GM21381 (cell line): ENCODE measurements around the gene BLVRA.
A peak's percentile ranks its signal among the peaks of the same experiment; 100 is the strongest.

Experiments used
- ATAC-seq: cut with Tn5 transposase; IDR thresholded peaks from one replicate; pipeline ENCODE4 v1.9.1; 2021; ENCODE audit warnings: mild to moderate bottlenecking, moderate library complexity; ENCODE audit not compliant: unreplicated experiment

BLVRA gene

DNA sequence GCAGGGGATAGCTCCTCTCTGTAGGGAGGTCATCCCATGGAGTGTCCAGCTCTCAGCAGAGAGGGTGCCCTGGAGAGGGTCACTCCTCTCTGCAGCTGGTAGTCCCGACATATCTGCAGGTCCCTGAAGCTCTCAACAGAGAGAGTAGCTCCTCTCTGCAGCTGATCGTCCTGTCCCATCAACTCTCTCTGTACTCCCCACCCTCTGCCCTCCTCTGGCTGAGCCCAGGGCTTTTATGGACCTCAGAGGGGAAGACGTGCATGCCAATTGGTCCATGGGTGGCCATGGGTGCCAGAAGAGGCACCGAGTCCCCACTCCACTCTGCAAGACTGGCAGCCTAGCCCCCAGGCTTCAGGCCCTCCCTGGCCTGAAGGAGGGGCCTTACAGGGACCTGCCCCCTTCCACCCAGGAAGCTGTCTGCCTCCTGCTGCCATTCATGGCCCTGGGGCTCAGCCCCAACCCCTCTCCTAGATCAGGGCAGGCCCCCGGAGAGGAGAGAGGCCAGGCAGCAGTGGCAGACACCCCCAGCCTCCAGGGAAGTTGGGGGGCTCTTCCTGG is 9.0 kb upstream of the BLVRA start:
- no peak for ATAC-seq

GRCh38 chr7:43750016-43750887 is 8.2 kb upstream of the BLVRA start:
- peak; percentile 22 for ATAC-seq

GRCh38 chr7:43752411-43752810 is 6.1 kb upstream of the BLVRA start:
- ATAC-seq: no peak

- ATAC-seq: no peak
Measured at GRCh38 chr7:43753271-43753810, 5.1 kb upstream of the BLVRA start.

DNA sequence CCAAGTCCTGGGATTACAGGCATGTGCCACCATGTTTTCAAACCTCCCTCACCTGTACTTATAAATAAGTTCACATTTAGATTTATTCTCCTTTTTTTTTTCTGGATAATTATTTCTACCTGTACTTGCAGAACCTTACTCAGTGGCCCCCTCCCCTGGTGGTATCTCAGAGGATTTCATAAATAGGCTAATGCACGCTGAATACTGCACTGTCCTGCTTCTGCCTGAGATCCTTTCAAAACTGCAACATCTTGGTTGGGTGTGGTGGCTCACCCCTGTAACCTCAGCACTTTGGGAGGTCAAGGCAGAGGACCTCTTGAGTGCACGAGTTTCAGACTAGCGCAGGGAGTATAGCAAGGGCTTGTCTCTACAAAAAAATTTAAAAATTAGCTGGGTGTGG is 4.6 kb upstream of the BLVRA start:
- ATAC-seq: no peak

DNA sequence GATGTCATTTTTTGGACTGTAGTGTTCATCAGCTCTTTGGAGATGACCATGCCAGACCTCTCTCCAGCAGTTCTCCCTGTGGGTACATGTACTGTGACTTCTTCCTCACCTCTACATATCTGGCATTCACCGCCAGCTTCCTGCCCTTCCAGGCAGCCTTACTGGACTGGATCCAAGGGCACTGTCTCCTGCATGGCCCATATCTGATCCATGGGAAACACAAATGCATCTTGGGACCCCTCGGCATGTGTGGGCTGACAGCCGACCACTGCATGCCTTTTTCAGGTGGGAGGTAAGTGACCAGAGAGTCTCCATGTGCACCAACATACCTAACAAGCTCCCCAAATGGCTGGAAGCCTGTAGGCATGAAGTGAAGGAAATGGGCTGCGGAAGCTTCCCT is 3.9 kb upstream of the BLVRA start:
- ATAC-seq: no peak

DNA sequence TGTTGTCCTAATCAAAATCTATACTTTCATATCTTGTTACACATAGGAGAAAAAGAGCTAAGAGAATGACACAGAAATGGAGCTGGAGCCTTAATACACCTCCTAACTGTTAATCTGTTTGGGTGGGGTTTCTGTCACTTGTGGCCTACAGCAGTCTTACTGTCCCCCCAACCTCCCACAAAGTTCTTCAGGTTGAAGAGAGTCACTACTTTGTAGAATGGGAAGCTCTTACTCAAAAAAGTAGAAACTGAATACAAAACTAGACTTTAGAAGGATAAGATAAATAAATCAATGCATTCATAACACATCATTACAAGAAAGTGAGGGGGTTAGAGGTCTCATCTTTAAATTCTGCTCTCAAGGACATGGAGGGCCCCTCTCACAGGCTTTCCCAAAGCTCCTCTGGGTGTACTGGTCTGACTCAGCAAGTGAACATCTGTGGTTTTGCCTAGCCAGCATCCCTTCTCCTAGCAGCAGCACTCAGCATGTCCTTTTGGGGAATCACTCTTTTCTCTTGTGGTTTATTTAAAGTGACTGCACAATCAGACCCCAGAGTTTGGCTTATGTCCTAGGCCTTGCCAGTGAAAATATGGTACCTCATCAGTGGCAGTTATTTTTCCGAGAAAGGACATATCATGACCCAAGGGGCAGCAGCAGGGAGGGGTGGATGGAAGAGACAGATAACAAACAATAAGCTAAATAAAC is 2.0 kb upstream of the BLVRA start:
- no peak for ATAC-seq

DNA sequence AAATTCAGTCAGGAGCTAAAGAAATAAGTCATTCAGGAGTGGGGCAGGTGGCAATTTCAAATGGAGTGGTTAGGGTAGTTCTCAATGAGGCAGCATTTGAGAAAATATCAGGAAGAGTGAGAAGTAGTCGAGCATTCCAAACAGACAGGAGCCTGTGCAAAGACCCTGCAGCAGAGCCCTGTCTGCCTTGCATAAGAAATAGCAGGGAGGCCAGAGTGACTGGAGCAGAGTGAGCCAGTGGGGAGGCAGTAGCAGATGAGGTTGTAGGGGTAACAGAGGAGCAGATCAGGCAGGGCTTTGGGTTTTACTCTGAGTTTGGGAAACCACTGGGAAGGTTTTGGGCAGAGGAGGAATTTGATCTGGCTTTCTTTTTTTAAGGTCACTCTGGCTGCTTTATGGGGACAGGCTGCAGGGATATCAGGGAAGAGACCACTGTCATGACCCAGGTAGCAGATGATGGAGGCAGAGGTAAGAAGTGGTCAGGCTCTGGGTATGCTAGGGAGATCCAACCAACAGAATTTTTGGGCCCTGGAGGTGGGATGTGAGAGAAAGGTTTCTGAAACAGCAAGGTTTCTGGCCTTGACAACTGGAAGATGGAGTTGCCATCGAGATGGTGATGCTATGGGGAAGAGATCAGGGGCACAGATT is 1.3 kb upstream of the BLVRA start:
- ATAC-seq: no peak

DNA sequence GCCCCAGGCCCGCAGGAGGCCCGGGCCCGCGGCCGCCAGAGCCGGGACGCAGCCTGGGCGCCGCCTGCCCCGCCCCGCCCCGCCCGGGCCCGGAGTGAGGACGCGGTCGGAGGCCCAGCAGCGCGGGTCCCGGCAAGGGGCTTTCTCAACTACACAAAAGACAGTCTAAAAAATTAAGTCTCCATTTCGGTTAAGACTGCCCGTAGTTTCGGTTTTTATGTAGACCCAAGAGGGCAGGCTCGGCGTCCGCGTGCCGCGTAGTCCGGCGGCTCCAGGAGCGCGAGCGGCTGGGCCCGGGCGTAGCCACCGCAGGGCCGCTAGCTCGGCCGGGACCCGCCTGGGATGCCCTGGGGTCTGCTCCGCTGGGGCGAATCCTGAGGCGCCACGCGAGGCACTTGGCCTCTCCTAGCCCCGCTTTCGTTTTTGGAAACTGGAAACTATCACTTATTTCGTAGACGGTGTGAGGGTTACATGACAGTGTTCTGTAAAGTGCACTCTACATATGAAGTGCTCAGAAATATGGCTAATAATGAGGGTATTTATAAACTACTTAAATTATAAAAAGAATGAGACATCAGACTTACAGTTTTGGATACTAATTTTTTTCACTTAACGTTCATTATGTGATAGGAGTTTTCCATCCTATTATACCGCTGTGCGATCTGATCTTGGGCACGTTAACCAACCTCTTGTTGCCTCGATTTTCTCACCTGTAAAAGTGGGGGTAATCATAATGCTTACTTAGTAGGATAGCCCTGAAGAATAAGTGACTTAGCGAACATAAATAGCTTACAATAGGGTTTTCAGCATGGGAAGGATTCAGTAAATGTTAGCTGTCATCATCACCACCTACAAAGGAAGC is 573 bp downstream of the BLVRA start:
- ATAC-seq: peak; percentile 55

DNA sequence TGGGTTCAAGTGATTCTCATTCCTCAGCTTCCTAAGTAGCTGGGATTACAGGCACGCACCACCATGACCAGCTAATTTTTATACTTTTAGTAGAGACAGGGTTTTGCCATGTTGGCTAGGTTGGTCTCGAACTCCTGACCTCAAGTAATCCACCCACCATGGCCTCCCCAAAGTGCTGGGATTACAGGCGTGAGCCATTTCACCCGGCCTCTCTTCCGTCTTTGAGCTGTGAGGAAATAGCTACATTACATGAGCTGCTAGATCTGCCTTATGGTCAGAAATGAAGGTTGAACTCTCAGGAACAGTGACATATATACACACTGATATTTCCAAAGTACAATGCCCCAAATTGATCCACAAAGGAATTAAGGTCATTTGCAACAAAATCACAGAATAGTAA is 2.4 kb downstream of the BLVRA start:
- no peak for ATAC-seq

- no peak for ATAC-seq
Measured at GRCh38 chr7:43761382-43761781, 2.9 kb downstream of the BLVRA start.

DNA sequence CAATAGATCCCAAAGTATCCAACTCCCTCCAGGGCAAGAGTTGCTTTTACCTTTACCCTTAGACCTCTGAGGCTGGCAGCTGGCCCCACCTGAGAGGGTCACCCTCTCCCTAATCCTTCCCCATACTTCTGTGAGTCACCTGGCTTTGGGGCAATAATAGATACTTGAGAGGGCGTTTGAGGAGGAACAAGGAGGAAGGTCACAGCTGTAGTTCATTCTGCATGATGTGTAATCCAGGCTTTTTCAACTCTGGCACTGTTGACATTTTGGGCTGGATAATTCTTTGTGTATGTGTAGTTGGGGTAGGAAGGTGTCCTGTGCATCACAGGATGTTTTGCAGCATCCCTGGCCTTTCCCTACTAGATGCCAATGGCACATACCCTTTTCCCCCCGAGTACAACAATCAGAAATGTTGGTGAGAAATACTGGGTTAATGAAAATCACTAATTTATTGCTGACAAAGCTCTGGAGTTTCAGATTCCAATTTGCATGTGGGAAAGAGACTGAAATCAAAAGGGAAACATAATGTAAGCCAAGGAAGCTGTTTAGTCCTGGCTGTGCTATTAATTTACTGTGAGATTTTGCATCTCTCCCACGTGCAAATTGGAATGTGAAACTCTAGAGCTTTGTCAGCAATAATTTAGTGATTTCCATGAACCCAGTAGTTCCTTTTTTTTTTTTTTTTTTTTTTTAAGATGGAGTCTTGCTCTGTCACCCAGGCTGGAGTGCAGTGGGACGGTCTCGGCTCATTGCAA is 3.6 kb downstream of the BLVRA start:
- no peak for ATAC-seq

GRCh38 chr7:43763183-43763582 is 4.7 kb downstream of the BLVRA start:
- no peak for ATAC-seq

- ATAC-seq: peak; percentile 49
Measured at GRCh38 chr7:43764039-43764761, 5.7 kb downstream of the BLVRA start.

DNA sequence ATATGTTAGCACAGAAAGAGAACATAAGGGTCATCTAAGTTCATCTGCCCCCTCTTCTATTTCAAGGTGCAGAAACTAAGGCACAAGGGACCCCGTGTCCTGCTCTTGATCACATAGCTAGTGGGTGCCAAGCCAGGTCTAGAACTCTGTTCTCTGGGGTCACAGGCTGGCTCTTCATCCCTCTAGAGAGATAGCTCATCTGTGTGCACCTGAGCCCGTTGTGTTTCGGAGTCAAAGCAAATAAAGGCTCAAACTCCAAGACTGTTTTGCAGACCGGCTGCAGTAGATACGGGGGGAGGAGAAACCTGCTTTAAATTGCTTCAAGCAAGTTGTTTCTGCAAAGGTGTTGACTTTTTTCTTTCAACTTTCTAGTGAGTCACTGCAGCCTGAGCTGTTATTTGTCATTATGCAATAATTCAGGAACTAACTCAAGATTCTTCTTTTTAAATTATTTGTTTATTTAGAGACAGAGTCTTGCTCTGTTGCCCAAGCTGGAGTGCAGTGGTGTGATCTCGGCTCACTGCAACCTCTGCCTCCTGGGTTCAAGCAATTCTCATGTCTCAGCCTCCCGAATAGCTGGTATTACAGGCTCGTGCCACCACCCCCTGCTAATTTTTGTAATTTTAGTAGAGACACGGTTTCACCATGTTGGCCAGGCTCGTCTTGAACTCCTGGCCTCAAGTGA is 6.5 kb downstream of the BLVRA start:
- no peak for ATAC-seq

DNA sequence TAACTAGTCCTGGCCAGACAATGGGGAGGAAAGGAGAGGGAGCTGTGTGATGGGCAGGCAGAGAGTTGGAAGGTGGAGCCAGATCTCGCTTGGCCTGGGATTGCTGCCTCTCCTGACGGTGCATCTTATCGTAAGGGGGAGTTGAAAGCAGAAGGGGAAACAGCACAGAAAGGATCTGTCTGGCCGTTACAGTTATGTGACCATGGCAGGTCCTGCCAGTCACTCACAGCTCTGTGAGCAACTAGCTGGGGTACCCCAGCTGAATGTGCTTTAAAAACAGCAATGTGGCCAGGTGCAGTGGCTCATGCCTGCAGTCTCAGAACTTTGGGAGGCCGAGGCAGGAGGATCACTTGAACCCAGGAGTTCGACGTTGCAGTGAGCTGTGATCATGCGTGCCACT is 8.1 kb downstream of the BLVRA start:
- no peak for ATAC-seq

GRCh38 chr7:43767311-43767710 is 8.8 kb downstream of the BLVRA start:
- no peak for ATAC-seq

- ATAC-seq: no peak
Measured at GRCh38 chr7:43768201-43768886, 9.9 kb downstream of the BLVRA start.
